ENCODE measurements around the gene NR0B2. TPM values are rescaled to one million over a fixed set of nuclear protein-coding genes. Genes with fewer than 3 reads are reported as not detected.

The NR0B2 gene
- total RNA-seq, 2 donors from 2014 or later = 0.64 to 1.8 TPM

DNA sequence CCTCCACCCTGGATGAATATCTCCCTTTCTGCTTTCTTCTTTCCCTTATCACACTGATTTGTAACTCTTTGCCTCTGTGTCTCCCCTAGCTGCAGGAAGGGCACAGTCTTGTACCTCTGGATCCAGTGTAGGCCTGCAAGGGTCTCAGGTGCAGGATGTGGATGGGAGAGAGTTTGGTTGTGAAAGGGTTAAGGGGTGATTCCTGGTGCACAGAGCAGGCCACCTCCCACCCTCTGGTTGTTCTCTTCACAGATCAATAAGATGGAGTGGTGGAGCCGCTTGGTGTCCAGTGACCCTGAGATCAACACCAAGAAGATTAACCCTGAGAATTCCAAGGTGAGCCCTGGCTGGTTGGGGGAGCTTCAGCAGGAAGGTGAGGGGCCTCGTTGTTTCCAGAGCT, 31.4 kb upstream of the NR0B2 start:
- no peaks in the 10 kb centered on the region for H3K27me3 ChIP-seq
- H3K4me1 ChIP-seq = no peaks in the 10 kb centered on the region
- H3K9me3 ChIP-seq = no peaks in the 10 kb centered on the region
- H3K36me3 ChIP-seq = peaks cover 17% of the 10 kb centered on the region
- no peak for DNase-seq
- peak overlapping the region in 1 of 2 donors; percentile 6 for H3K9ac ChIP-seq (ENCODE audit: low read depth in 2 of 2, low read length in 2 of 2)
- TF ChIP-seq, protein P1, sequence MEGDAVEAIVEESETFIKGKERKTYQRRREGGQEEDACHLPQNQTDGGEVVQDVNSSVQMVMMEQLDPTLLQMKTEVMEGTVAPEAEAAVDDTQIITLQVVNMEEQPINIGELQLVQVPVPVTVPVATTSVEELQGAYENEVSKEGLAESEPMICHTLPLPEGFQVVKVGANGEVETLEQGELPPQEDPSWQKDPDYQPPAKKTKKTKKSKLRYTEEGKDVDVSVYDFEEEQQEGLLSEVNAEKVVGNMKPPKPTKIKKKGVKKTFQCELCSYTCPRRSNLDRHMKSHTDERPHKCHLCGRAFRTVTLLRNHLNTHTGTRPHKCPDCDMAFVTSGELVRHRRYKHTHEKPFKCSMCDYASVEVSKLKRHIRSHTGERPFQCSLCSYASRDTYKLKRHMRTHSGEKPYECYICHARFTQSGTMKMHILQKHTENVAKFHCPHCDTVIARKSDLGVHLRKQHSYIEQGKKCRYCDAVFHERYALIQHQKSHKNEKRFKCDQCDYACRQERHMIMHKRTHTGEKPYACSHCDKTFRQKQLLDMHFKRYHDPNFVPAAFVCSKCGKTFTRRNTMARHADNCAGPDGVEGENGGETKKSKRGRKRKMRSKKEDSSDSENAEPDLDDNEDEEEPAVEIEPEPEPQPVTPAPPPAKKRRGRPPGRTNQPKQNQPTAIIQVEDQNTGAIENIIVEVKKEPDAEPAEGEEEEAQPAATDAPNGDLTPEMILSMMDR (IDR thresholded peaks at IDR 0.05) = no peak
- intact Hi-C loops (cut with DNase I) = no loop called here
- H3K27ac ChIP-seq = no peak overlapping the region
- no peak overlapping the region for H3K4me3 ChIP-seq

DNA sequence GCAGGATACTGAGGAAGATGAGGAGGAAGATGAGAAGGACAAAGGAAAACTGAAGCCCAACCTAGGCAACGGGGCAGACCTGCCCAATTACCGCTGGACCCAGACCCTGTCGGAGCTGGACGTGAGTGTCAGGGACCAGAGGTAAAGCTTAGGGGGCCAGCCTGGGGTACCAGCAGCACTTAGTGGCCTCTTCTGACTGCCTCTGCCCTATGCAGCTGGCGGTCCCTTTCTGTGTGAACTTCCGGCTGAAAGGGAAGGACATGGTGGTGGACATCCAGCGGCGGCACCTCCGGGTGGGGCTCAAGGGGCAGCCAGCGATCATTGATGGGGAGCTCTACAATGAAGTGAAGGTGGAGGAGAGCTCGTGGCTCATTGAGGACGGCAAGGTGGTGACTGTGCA, 28.9 kb upstream of the NR0B2 start:
- peaks cover 17% of the 10 kb centered on the region for H3K36me3 ChIP-seq
- no peaks in the 10 kb centered on the region for H3K4me1 ChIP-seq
- H3K4me3 ChIP-seq = no peak overlapping the region
- TF ChIP-seq, protein P1 (IDR thresholded peaks at IDR 0.05) = no peak
- H3K9ac ChIP-seq (ENCODE audit: low read depth in 2 of 2, low read length in 2 of 2) = no peak overlapping the region
- intact Hi-C loops (cut with DNase I) = no loop called here
- H3K27ac ChIP-seq = no peak overlapping the region
- DNase-seq = no peak
- H3K27me3 ChIP-seq = no peaks in the 10 kb centered on the region
- no peaks in the 10 kb centered on the region for H3K9me3 ChIP-seq

DNA sequence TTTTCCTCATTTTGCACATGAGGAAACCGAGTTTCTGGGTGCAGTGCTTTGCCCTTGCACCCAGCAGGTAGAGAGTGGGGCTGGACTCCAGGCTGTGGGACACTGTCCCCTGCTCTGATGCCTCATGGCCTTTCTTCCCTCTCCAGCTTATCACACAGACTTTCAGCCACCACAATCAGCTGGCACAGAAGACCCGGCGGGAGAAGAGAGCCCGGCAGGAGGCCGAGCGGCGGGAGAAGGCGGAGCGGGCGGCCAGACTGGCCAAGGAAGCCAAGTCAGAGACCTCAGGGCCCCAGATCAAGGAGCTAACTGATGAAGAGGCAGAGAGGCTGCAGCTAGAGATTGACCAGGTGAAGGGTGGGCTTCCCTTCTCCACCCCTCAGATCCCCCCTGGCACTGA, 27.5 kb upstream of the NR0B2 start:
- no peak overlapping the region for H3K27ac ChIP-seq
- no peak overlapping the region for H3K9ac ChIP-seq (ENCODE audit: low read depth in 2 of 2, low read length in 2 of 2)
- peaks cover 17% of the 10 kb centered on the region for H3K36me3 ChIP-seq
- intact Hi-C loops (cut with DNase I) = no loop called here
- no peaks in the 10 kb centered on the region for H3K27me3 ChIP-seq
- TF ChIP-seq, protein P1 (IDR thresholded peaks at IDR 0.05) = no peak
- no peaks in the 10 kb centered on the region for H3K9me3 ChIP-seq
- H3K4me3 ChIP-seq = no peak overlapping the region
- H3K4me1 ChIP-seq = no peaks in the 10 kb centered on the region
- no peak for DNase-seq

DNA sequence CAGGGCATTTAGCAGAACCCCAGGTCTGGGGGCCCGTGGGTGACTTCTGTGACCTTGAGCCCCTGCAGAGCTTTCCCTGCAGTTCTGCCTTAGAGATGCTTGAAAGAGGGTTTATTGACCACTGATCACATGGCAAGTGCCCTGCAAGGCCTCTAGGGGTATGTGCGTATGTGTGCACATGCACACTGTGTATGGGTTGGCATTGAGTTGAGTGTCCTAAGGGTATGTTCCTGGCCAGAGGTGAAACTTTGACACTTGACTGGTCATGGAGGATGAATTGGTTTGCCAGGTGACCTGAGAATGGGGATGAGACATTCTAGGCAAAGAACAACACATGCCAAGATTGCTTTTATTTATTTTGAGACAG, 24.9 kb upstream of the NR0B2 start:
- Histone ChIP-seq H3K4me3 (no peak overlapping the region), H3K9me3 (no peaks in the 10 kb centered on the region), H3K4me1 (no peaks in the 10 kb centered on the region), H3K27me3 (no peaks in the 10 kb centered on the region), H3K27ac (no peak overlapping the region), H3K36me3 (peaks cover 15% of the 10 kb centered on the region), H3K9ac (ENCODE audit: low read depth in 2 of 2, low read length in 2 of 2) (no peak overlapping the region)
- TF ChIP-seq, protein P1 (IDR thresholded peaks at IDR 0.05) = no peak
- no peak for DNase-seq
- intact Hi-C loops (cut with DNase I) = no loop called here

DNA sequence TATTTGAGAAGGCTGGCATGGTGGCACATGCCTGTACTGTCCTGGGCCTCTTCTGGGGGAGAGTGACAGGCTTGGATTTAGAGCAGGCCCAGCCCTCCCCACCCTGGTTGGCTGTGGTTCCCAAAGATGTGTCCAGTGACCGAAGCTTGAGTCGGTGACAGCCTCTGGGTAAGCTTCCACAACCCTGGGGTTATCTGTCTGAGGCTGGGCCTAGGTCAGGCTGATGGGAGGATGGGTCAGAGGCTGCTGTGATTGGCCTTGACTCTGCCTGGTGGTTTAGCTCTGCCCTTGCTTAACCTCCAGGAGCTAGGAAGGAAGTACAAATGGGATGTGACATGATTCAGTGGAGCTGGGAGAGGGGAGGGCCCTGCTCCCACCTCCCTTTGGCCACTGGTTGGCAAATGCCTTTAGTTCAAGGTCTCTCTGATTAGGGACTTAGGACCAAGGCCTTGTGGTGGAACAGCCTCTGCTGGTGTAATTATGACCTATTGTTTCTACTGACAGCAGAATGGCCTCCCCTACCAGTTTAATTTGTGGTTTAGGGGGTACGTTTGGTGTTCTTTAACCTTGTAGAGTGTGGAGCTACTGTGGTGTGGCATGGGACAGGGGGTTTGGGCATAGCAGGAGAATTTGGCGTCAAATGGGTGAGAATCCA, 24.4 kb upstream of the NR0B2 start:
- H3K4me3 ChIP-seq = no peak overlapping the region
- TF ChIP-seq, protein P1 (IDR thresholded peaks at IDR 0.05) = no peak
- H3K4me1 ChIP-seq = no peaks in the 10 kb centered on the region
- DNase-seq = no peak
- no peak overlapping the region for H3K27ac ChIP-seq
- H3K36me3 ChIP-seq = peaks cover 10% of the 10 kb centered on the region
- intact Hi-C loops (cut with DNase I) = no loop called here
- no peaks in the 10 kb centered on the region for H3K9me3 ChIP-seq
- no peaks in the 10 kb centered on the region for H3K27me3 ChIP-seq
- no peak overlapping the region for H3K9ac ChIP-seq (ENCODE audit: low read depth in 2 of 2, low read length in 2 of 2)
